Measurements from ENCODE around the gene ATP6V1F. TPM values are rescaled to one million over a fixed set of nuclear protein-coding genes. Genes with fewer than 3 reads are reported as not detected.

The ATP6V1F gene
- total RNA-seq, 1 experiment from 2014 or later = 221 TPM

GRCh38 chr7:128846781-128847444 is 15.7 kb upstream of the ATP6V1F start:
- in situ Hi-C loops (cut with HindIII; ENCODE audit: low sequenced_read_pairs) = no loop called here
- DNase-seq (ENCODE audit: low spot score) = no peak

GRCh38 chr7:128847721-128848211 is 14.9 kb upstream of the ATP6V1F start:
- DNase-seq (ENCODE audit: low spot score) = no peak
- in situ Hi-C loops (cut with HindIII; ENCODE audit: low sequenced_read_pairs) = no loop called here

- no peak for DNase-seq (ENCODE audit: low spot score)
- in situ Hi-C loops (cut with HindIII; ENCODE audit: low sequenced_read_pairs) = no loop called here
These were observed 14.1 kb upstream of the ATP6V1F start for GRCh38 chr7:128848289-128849155.

- in situ Hi-C loops (cut with HindIII; ENCODE audit: low sequenced_read_pairs) = no loop called here
- no peak for DNase-seq (ENCODE audit: low spot score)
These were observed 13.5 kb upstream of the ATP6V1F start for GRCh38 chr7:128849156-128849515.

- in situ Hi-C loops (cut with HindIII; ENCODE audit: low sequenced_read_pairs) = no loop called here
- no peak for DNase-seq (ENCODE audit: low spot score)
These were observed 12.7 kb upstream of the ATP6V1F start for GRCh38 chr7:128849804-128850490.

GRCh38 chr7:128852537-128853254 is 10.0 kb upstream of the ATP6V1F start:
- in situ Hi-C loops (cut with HindIII; ENCODE audit: low sequenced_read_pairs) = no loop called here
- no peak for DNase-seq (ENCODE audit: low spot score)

GRCh38 chr7:128853799-128854198 is 8.9 kb upstream of the ATP6V1F start:
- in situ Hi-C loops (cut with HindIII; ENCODE audit: low sequenced_read_pairs) = no loop called here
- DNase-seq (ENCODE audit: low spot score) = no peak

- in situ Hi-C loops (cut with HindIII; ENCODE audit: low sequenced_read_pairs) = no loop called here
- DNase-seq (ENCODE audit: low spot score) = no peak
These were observed 8.3 kb upstream of the ATP6V1F start for GRCh38 chr7:128854396-128854795.

GRCh38 chr7:128855559-128855958 is 7.1 kb upstream of the ATP6V1F start:
- in situ Hi-C loops (cut with HindIII; ENCODE audit: low sequenced_read_pairs) = no loop called here
- DNase-seq (ENCODE audit: low spot score) = no peak

GRCh38 chr7:128856001-128856718 is 6.5 kb upstream of the ATP6V1F start:
- no peak for DNase-seq (ENCODE audit: low spot score)
- in situ Hi-C loops (cut with HindIII; ENCODE audit: low sequenced_read_pairs) = no loop called here

GRCh38 chr7:128858380-128859231 is 4.0 kb upstream of the ATP6V1F start:
- no peak for DNase-seq (ENCODE audit: low spot score)
- in situ Hi-C loops (cut with HindIII; ENCODE audit: low sequenced_read_pairs) = no loop called here

- in situ Hi-C loops (cut with HindIII; ENCODE audit: low sequenced_read_pairs) = no loop called here
These were observed 3.2 kb upstream of the ATP6V1F start for GRCh38 chr7:128859232-128860157.

GRCh38 chr7:128860158-128861073 is 2.2 kb upstream of the ATP6V1F start:
- in situ Hi-C loops (cut with HindIII; ENCODE audit: low sequenced_read_pairs) = no loop called here
- DNase-seq (ENCODE audit: low spot score) = peak; percentile 76

More at GRCh38 chr7:128859232-128860157, 3.2 kb upstream of the ATP6V1F start:
- DNase-seq (ENCODE audit: low spot score) = no peak

GRCh38 chr7:128861957-128862570 is 592 bp upstream of the ATP6V1F start:
- no peak for DNase-seq (ENCODE audit: low spot score)
- in situ Hi-C loops (cut with HindIII; ENCODE audit: low sequenced_read_pairs) = no loop called here

- in situ Hi-C loops (cut with HindIII; ENCODE audit: low sequenced_read_pairs) = no loop called here
- DNase-seq (ENCODE audit: low spot score) = peak; percentile 68
These were observed 855 bp downstream of the ATP6V1F start for GRCh38 chr7:128863433-128863989.
